Caco-2 (cell line): ENCODE data around the gene AKAP6. TPM values are rescaled to one million over a fixed set of nuclear protein-coding genes. Genes with fewer than 3 reads are reported as not detected.

Source experiments
- BruUV-seq: library from RNA; stranded (reverse); fragments of 400-500 nt; replicated peaks from 2 replicates; lab custom pipeline; 2021; lab: Mats Ljungman, UMichigan
- CTCF ChIA-PET: fragments of 300-600 bp; sonication (Branson Sonifier 250); formaldehyde crosslinking; loops from one replicate; lab custom pipeline; 2022; ENCODE audit warnings: antibody characterized with exemption; lab: Charles Lee
- POLR2A ChIA-PET: fragments of 300-600 bp; sonication (Branson Sonifier 250); formaldehyde crosslinking; loops from one replicate; lab custom pipeline; 2022; ENCODE audit warnings: antibody characterized with exemption; lab: Charles Lee
- DNase-seq, 2 experiments: peaks; one replicate each; pipeline versions ENCODE4 v3.0.0 to v3.0.0-alpha.2; 2020 to 2022
- H3K27me3 ChIP-seq: replicated peaks from 2 replicates; pipeline ENCODE4 v1.6.0; 2011; ENCODE audit warnings: low read length; ENCODE audit not compliant: control insufficient read depth, insufficient read depth
- H3K36me3 ChIP-seq: 2 replicates; pipeline ENCODE4 v1.5.1; 2011; ENCODE audit warnings: low read length; ENCODE audit not compliant: control insufficient read depth, insufficient read depth
- H3K4me1 ChIP-seq: fragments of 250-450 bp; sonication (Bioruptor Pico); 2 replicates; pipeline ENCODE4 v1.5.1; 2020; ENCODE audit warnings: mild to moderate bottlenecking
- H3K4me3 ChIP-seq: 2 replicates; pipeline ENCODE4 v1.5.1; 2011; ENCODE audit warnings: low read depth, mild to moderate bottlenecking, control low read depth, low read length
- H3K9me3 ChIP-seq: fragments of 250-450 bp; sonication (Bioruptor Pico); 2 replicates; pipeline ENCODE4 v1.5.1; 2020; ENCODE audit warnings: mild to moderate bottlenecking, moderate library complexity
- H3K27ac Mint-ChIP-seq: one replicate; pipeline ENCODE4 v1.8.0; 2022; ENCODE audit warnings: mixed read lengths; ENCODE audit not compliant: unreplicated experiment
- H3K27me3 Mint-ChIP-seq: one replicate; pipeline ENCODE4 v1.8.0; 2022; ENCODE audit warnings: mixed read lengths; ENCODE audit not compliant: insufficient read depth, unreplicated experiment
- H3K36me3 Mint-ChIP-seq: one replicate; pipeline ENCODE4 v1.8.0; 2022; ENCODE audit warnings: mild to moderate bottlenecking, mixed read lengths; ENCODE audit not compliant: insufficient read depth, unreplicated experiment
- H3K4me1 Mint-ChIP-seq: one replicate; pipeline ENCODE4 v1.8.0; 2022; ENCODE audit warnings: low read depth, mixed read lengths; ENCODE audit not compliant: unreplicated experiment
- H3K4me3 Mint-ChIP-seq: one replicate; pipeline ENCODE4 v1.8.0; 2022; ENCODE audit warnings: mild to moderate bottlenecking, moderate library complexity, mixed read lengths; ENCODE audit not compliant: unreplicated experiment
- H3K9me3 Mint-ChIP-seq: one replicate; pipeline ENCODE4 v1.8.0; 2022; ENCODE audit warnings: mixed read lengths; ENCODE audit not compliant: unreplicated experiment
- CTCF ChIP-seq, 2 experiments: fragments of 200-600 bp in 1 of 2; IDR thresholded peaks; 1 replicate in 1 of 2; 2 replicates in 1 of 2; pipeline versions ENCODE4 v1.5.1 to v1.8.0; 2011 to 2022; ENCODE audit warnings: antibody characterized with exemption in 1 of 2, control low read depth in 1 of 2, inconsistent platforms in 1 of 2, low read depth in 1 of 2, low read length in 1 of 2, mild to moderate bottlenecking in 1 of 2, moderate library complexity in 1 of 2; ENCODE audit not compliant: insufficient read depth in 1 of 2, severe bottlenecking in 1 of 2, unreplicated experiment in 1 of 2
- intact Hi-C: fragments of 100-400 bp; cut with micrococcal nuclease; formaldehyde crosslinking; loops from one replicate; pipeline ENCODE4 v1.10.0; 2022; ENCODE audit not compliant: unreplicated experiment
- total RNA-seq: library from RNA; stranded (reverse); gene quantifications from 2 replicates; pipeline ENCODE4 v1.2.3, GENCODE V29; 2022

The AKAP6 gene
- total RNA-seq, 1 experiment from 2014 or later: 3.0 TPM

GRCh38 chr14:32620303-32620702 lies 291.2 kb downstream of the AKAP6 start:
- ChIA-PET CTCF (no interaction called here), POLR2A (no interaction called here)
- Mint-ChIP-seq H3K36me3 (no peaks in the 10 kb centered on the region), H3K27me3 (peaks cover 10% of the 10 kb centered on the region), H3K4me1 (no peaks in the 10 kb centered on the region), H3K4me3 (no peak overlapping the region), H3K9me3 (no peaks in the 10 kb centered on the region), H3K27ac (no peak overlapping the region)
- no peaks in the 10 kb centered on the region for H3K36me3 ChIP-seq
- H3K4me3 ChIP-seq: no peak overlapping the region
- H3K27me3 ChIP-seq: no peaks in the 10 kb centered on the region
- H3K4me1 ChIP-seq: no peaks in the 10 kb centered on the region
- no peak for TF ChIP-seq CTCF (IDR thresholded peaks at IDR 0.05; ENCODE audit: insufficient read depth in 1 of 2, low read depth in 1 of 2, low read length in 1 of 2, severe bottlenecking in 1 of 2, unreplicated experiment in 1 of 2)
- intact Hi-C loops: no loop called here
- no peak for DNase-seq
- no TSS peak for BruUV-seq
- no peaks in the 10 kb centered on the region; the same call in 1 of the 2 replicates for H3K9me3 ChIP-seq

GRCh38 chr14:32620724-32621123 lies 291.6 kb downstream of the AKAP6 start:
- Histone ChIP-seq H3K4me1 (no peaks in the 10 kb centered on the region), H3K9me3 (no peaks in the 10 kb centered on the region; the same call in 1 of the 2 replicates), H3K27me3 (no peaks in the 10 kb centered on the region), H3K36me3 (no peaks in the 10 kb centered on the region), H3K4me3 (no peak overlapping the region)
- CTCF ChIA-PET: no interaction called here
- no peak for TF ChIP-seq CTCF (IDR thresholded peaks at IDR 0.05; ENCODE audit: insufficient read depth in 1 of 2, low read depth in 1 of 2, low read length in 1 of 2, severe bottlenecking in 1 of 2, unreplicated experiment in 1 of 2)
- DNase-seq: no peak
- Mint-ChIP-seq H3K4me3 (no peak overlapping the region), H3K9me3 (no peaks in the 10 kb centered on the region), H3K4me1 (no peaks in the 10 kb centered on the region), H3K36me3 (no peaks in the 10 kb centered on the region), H3K27ac (no peak overlapping the region), H3K27me3 (peaks cover 10% of the 10 kb centered on the region)
- BruUV-seq: no TSS peak
- intact Hi-C loops: no loop called here
- POLR2A ChIA-PET: no interaction called here

GRCh38 chr14:32621585-32621984 lies 292.5 kb downstream of the AKAP6 start:
- H3K9me3 Mint-ChIP-seq: peaks cover 5% of the 10 kb centered on the region
- BruUV-seq: no TSS peak
- no peaks in the 10 kb centered on the region for H3K4me1 Mint-ChIP-seq
- H3K4me3 Mint-ChIP-seq: no peak overlapping the region
- no peak for DNase-seq
- Histone ChIP-seq H3K36me3 (no peaks in the 10 kb centered on the region), H3K4me1 (no peaks in the 10 kb centered on the region), H3K4me3 (no peak overlapping the region), H3K9me3 (no peaks in the 10 kb centered on the region; the same call in 1 of the 2 replicates), H3K27me3 (no peaks in the 10 kb centered on the region)
- intact Hi-C loops: no loop called here
- ChIA-PET CTCF (no interaction called here), POLR2A (no interaction called here)
- H3K27ac Mint-ChIP-seq: no peak overlapping the region
- no peaks in the 10 kb centered on the region for H3K36me3 Mint-ChIP-seq
- peaks cover 13% of the 10 kb centered on the region for H3K27me3 Mint-ChIP-seq
- no peak for TF ChIP-seq CTCF (IDR thresholded peaks at IDR 0.05; ENCODE audit: insufficient read depth in 1 of 2, low read depth in 1 of 2, low read length in 1 of 2, severe bottlenecking in 1 of 2, unreplicated experiment in 1 of 2)
